ENCODE results near the gene DDX10.

DNA sequence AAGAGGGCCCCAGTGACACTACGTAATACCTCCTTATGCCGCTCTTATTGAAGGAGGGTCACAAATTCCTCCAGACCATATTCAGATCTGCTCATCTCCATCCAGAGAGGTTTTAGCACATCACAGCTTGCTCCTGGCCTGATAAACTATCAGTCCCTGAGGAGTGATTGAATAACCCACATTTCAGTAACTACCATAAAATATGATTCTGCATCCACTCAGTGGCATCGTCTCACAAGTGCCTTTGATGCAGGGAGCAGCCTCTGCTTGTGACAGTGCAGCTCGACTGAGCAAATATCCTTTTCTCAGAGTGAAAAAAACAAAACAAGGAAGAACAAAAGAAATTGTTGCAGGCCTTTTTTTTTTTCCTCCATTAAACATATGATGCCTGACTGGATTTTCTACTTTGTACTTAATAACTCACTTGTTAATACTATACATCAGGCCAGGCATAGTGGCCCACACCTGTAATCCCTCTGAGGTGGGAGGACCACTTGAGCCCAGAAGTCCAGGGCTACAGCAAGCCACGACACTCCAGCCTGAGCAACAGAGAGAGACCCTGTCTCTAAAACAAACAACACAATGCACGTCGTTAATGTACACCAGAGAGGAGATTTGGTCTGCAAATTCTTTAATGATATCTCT is 64.5 kb downstream of the DDX10 start:
- TF ChIP-seq, protein P1, sequence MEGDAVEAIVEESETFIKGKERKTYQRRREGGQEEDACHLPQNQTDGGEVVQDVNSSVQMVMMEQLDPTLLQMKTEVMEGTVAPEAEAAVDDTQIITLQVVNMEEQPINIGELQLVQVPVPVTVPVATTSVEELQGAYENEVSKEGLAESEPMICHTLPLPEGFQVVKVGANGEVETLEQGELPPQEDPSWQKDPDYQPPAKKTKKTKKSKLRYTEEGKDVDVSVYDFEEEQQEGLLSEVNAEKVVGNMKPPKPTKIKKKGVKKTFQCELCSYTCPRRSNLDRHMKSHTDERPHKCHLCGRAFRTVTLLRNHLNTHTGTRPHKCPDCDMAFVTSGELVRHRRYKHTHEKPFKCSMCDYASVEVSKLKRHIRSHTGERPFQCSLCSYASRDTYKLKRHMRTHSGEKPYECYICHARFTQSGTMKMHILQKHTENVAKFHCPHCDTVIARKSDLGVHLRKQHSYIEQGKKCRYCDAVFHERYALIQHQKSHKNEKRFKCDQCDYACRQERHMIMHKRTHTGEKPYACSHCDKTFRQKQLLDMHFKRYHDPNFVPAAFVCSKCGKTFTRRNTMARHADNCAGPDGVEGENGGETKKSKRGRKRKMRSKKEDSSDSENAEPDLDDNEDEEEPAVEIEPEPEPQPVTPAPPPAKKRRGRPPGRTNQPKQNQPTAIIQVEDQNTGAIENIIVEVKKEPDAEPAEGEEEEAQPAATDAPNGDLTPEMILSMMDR (IDR thresholded peaks at IDR 0.05): no peak
- no peak for TF ChIP-seq ZFX (IDR thresholded peaks at IDR 0.05; ENCODE audit: borderline replicate concordance)
